Measurements from ENCODE around the gene TCF4. TPM values are rescaled to one million over a fixed set of nuclear protein-coding genes. Genes with fewer than 3 reads are reported as not detected.

TCF4 gene
- total and polyA plus RNA-seq, 9 donors, result 50.9 to 167 (median 116) TPM

GRCh38 chr18:55406451-55406991, 181.5 kb downstream of the TCF4 start:
- no peaks in the 10 kb centered on the region for H3K36me3 ChIP-seq (ENCODE audit: control insufficient read depth, insufficient read depth, low read length)
- H3K27me3 ChIP-seq (ENCODE audit: control insufficient read depth, insufficient read depth, low read length), result no peaks in the 10 kb centered on the region
- 87% methylated on average over 7 of the region's 15 CpGs for WGBS (ENCODE audit: insufficient coverage)
- peak; percentile 80 for DNase-seq
- H3K27ac ChIP-seq (ENCODE audit: low read length), result peak overlapping the region; percentile 90
- H3K4me1 ChIP-seq (ENCODE audit: control insufficient read depth, insufficient read depth, low read length), result peaks cover 24% of the 10 kb centered on the region
- peak overlapping the region; percentile 24 for H3K4me3 ChIP-seq (ENCODE audit: low read length)
- H3K9me3 ChIP-seq (replicated peaks; ENCODE audit: control insufficient read depth, low read depth, low read length), result no peaks in the 10 kb centered on the region

GRCh38 chr18:55405893-55406406, 182.0 kb downstream of the TCF4 start:
- H3K9me3 ChIP-seq (replicated peaks; ENCODE audit: control insufficient read depth, low read depth, low read length), result no peaks in the 10 kb centered on the region
- H3K4me3 ChIP-seq (ENCODE audit: low read length), result no peak overlapping the region
- H3K4me1 ChIP-seq (ENCODE audit: control insufficient read depth, insufficient read depth, low read length), result peaks cover 27% of the 10 kb centered on the region
- no CpG with 5 or more reads among the region's 7 CpGs for WGBS (ENCODE audit: insufficient coverage)
- peak; percentile 97 for DNase-seq
- no peaks in the 10 kb centered on the region for H3K27me3 ChIP-seq (ENCODE audit: control insufficient read depth, insufficient read depth, low read length)
- H3K36me3 ChIP-seq (ENCODE audit: control insufficient read depth, insufficient read depth, low read length), result no peaks in the 10 kb centered on the region
- peak overlapping the region; percentile 90 for H3K27ac ChIP-seq (ENCODE audit: low read length)

GRCh38 chr18:55405475-55405874, 182.5 kb downstream of the TCF4 start:
- WGBS (ENCODE audit: insufficient coverage), result no CpG with 5 or more reads among the region's 1 CpG
- Histone ChIP-seq H3K9me3 (replicated peaks; ENCODE audit: control insufficient read depth, low read depth, low read length) (no peaks in the 10 kb centered on the region), H3K27me3 (ENCODE audit: control insufficient read depth, insufficient read depth, low read length) (no peaks in the 10 kb centered on the region), H3K4me3 (ENCODE audit: low read length) (no peak overlapping the region), H3K4me1 (ENCODE audit: control insufficient read depth, insufficient read depth, low read length) (peaks cover 27% of the 10 kb centered on the region), H3K27ac (ENCODE audit: low read length) (peak overlapping the region; percentile 90), H3K36me3 (ENCODE audit: control insufficient read depth, insufficient read depth, low read length) (no peaks in the 10 kb centered on the region)
- peak; percentile 66 for DNase-seq

GRCh38 chr18:55404832-55405465, 183.0 kb downstream of the TCF4 start:
- Histone ChIP-seq H3K4me1 (ENCODE audit: control insufficient read depth, insufficient read depth, low read length) (peaks cover 27% of the 10 kb centered on the region), H3K27ac (ENCODE audit: low read length) (peak overlapping the region; percentile 90), H3K9me3 (replicated peaks; ENCODE audit: control insufficient read depth, low read depth, low read length) (no peaks in the 10 kb centered on the region), H3K4me3 (ENCODE audit: low read length) (no peak overlapping the region), H3K27me3 (ENCODE audit: control insufficient read depth, insufficient read depth, low read length) (no peaks in the 10 kb centered on the region), H3K36me3 (ENCODE audit: control insufficient read depth, insufficient read depth, low read length) (no peaks in the 10 kb centered on the region)
- no peak for DNase-seq
- no CpG with 5 or more reads among the region's 8 CpGs for WGBS (ENCODE audit: insufficient coverage)

GRCh38 chr18:55404136-55404830, 183.7 kb downstream of the TCF4 start:
- Histone ChIP-seq H3K36me3 (ENCODE audit: control insufficient read depth, insufficient read depth, low read length) (no peaks in the 10 kb centered on the region), H3K27me3 (ENCODE audit: control insufficient read depth, insufficient read depth, low read length) (no peaks in the 10 kb centered on the region), H3K9me3 (replicated peaks; ENCODE audit: control insufficient read depth, low read depth, low read length) (no peaks in the 10 kb centered on the region), H3K4me1 (ENCODE audit: control insufficient read depth, insufficient read depth, low read length) (peaks cover 27% of the 10 kb centered on the region), H3K4me3 (ENCODE audit: low read length) (no peak overlapping the region), H3K27ac (ENCODE audit: low read length) (peak overlapping the region; percentile 96)
- no CpG with 5 or more reads among the region's 5 CpGs for WGBS (ENCODE audit: insufficient coverage)
- DNase-seq, result no peak

- WGBS (ENCODE audit: insufficient coverage), result 43% methylated on average over 1 of the region's 5 CpGs
- Histone ChIP-seq H3K36me3 (ENCODE audit: control insufficient read depth, insufficient read depth, low read length) (no peaks in the 10 kb centered on the region), H3K4me3 (ENCODE audit: low read length) (peak overlapping the region; percentile 7), H3K4me1 (ENCODE audit: control insufficient read depth, insufficient read depth, low read length) (peaks cover 29% of the 10 kb centered on the region), H3K27me3 (ENCODE audit: control insufficient read depth, insufficient read depth, low read length) (no peaks in the 10 kb centered on the region), H3K27ac (ENCODE audit: low read length) (peak overlapping the region; percentile 96), H3K9me3 (replicated peaks; ENCODE audit: control insufficient read depth, low read depth, low read length) (no peaks in the 10 kb centered on the region)
- DNase-seq, result peak; percentile 84
Observed at GRCh38 chr18:55403421-55403949, 184.5 kb downstream of the TCF4 start.

- H3K4me3 ChIP-seq (ENCODE audit: low read length), result peak overlapping the region; percentile 39
- H3K36me3 ChIP-seq (ENCODE audit: control insufficient read depth, insufficient read depth, low read length), result no peaks in the 10 kb centered on the region
- H3K27me3 ChIP-seq (ENCODE audit: control insufficient read depth, insufficient read depth, low read length), result no peaks in the 10 kb centered on the region
- no peaks in the 10 kb centered on the region for H3K9me3 ChIP-seq (replicated peaks; ENCODE audit: control insufficient read depth, low read depth, low read length)
- H3K27ac ChIP-seq (ENCODE audit: low read length), result peak overlapping the region; percentile 96
- WGBS (ENCODE audit: insufficient coverage), result 20% methylated on average over 4 of the region's 10 CpGs
- peak; percentile 86 for DNase-seq
- H3K4me1 ChIP-seq (ENCODE audit: control insufficient read depth, insufficient read depth, low read length), result peaks cover 33% of the 10 kb centered on the region
Observed at GRCh38 chr18:55402731-55403405, 185.1 kb downstream of the TCF4 start.

- Histone ChIP-seq H3K27ac (ENCODE audit: low read length) (peak overlapping the region; percentile 96), H3K27me3 (ENCODE audit: control insufficient read depth, insufficient read depth, low read length) (no peaks in the 10 kb centered on the region), H3K4me1 (ENCODE audit: control insufficient read depth, insufficient read depth, low read length) (peaks cover 30% of the 10 kb centered on the region), H3K9me3 (replicated peaks; ENCODE audit: control insufficient read depth, low read depth, low read length) (no peaks in the 10 kb centered on the region), H3K36me3 (ENCODE audit: control insufficient read depth, insufficient read depth, low read length) (no peaks in the 10 kb centered on the region), H3K4me3 (ENCODE audit: low read length) (peak overlapping the region; percentile 39)
- 7% methylated on average over 6 of the region's 12 CpGs for WGBS (ENCODE audit: insufficient coverage)
- DNase-seq, result peak; percentile 94
Observed at GRCh38 chr18:55401638-55402191, 186.3 kb downstream of the TCF4 start.

GRCh38 chr18:55400590-55401541, 187.1 kb downstream of the TCF4 start:
- no peaks in the 10 kb centered on the region for H3K27me3 ChIP-seq (ENCODE audit: control insufficient read depth, insufficient read depth, low read length)
- peak overlapping the region; percentile 39 for H3K4me3 ChIP-seq (ENCODE audit: low read length)
- peaks cover 28% of the 10 kb centered on the region for H3K4me1 ChIP-seq (ENCODE audit: control insufficient read depth, insufficient read depth, low read length)
- no peaks in the 10 kb centered on the region for H3K9me3 ChIP-seq (replicated peaks; ENCODE audit: control insufficient read depth, low read depth, low read length)
- peak; percentile 65 for DNase-seq
- peak overlapping the region; percentile 96 for H3K27ac ChIP-seq (ENCODE audit: low read length)
- no peaks in the 10 kb centered on the region for H3K36me3 ChIP-seq (ENCODE audit: control insufficient read depth, insufficient read depth, low read length)
- WGBS (ENCODE audit: insufficient coverage), result 10% methylated on average over 2 of the region's 12 CpGs
